ENCODE data around the gene SHROOM3. TPM values are rescaled to one million over a fixed set of nuclear protein-coding genes. Genes with fewer than 3 reads are reported as not detected.

Gene SHROOM3
- total RNA-seq, 2 donors from 2014 or later: 18.1 to 21.8 TPM

DNA sequence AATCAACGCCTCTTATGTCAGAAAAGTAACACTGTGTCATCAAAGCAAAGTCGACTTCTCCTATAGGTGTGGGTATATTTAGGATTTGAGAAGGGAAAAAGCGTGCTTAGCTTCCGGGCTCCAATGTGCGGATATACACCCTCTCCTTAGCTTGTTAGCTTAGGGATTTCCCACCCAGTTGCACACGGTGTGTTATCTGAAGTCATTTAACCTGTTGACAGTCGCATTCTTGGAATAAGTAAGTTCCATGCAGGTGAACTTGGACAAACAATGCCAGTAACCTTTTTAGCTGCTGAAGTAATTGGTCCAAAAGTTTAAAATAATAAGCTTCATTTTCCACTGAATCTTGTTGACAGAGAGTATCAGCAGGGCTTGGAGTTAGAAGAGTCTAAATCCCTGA, 113.7 kb downstream of the SHROOM3 start:
- H3K27me3 ChIP-seq (ENCODE audit: control insufficient read depth, insufficient read depth, low read length, poor library complexity, severe bottlenecking): no peaks in the 10 kb centered on the region
- Mint-ChIP-seq H3K36me3 (ENCODE audit: low read depth) (no peaks in the 10 kb centered on the region), H3K9me3 (no peaks in the 10 kb centered on the region), H3K4me3 (no peak overlapping the region), H3K27me3 (ENCODE audit: insufficient read depth) (no peaks in the 10 kb centered on the region), H3K4me1 (peaks cover 25% of the 10 kb centered on the region), H3K27ac (no peak overlapping the region)
- TF ChIP-seq, protein P1, sequence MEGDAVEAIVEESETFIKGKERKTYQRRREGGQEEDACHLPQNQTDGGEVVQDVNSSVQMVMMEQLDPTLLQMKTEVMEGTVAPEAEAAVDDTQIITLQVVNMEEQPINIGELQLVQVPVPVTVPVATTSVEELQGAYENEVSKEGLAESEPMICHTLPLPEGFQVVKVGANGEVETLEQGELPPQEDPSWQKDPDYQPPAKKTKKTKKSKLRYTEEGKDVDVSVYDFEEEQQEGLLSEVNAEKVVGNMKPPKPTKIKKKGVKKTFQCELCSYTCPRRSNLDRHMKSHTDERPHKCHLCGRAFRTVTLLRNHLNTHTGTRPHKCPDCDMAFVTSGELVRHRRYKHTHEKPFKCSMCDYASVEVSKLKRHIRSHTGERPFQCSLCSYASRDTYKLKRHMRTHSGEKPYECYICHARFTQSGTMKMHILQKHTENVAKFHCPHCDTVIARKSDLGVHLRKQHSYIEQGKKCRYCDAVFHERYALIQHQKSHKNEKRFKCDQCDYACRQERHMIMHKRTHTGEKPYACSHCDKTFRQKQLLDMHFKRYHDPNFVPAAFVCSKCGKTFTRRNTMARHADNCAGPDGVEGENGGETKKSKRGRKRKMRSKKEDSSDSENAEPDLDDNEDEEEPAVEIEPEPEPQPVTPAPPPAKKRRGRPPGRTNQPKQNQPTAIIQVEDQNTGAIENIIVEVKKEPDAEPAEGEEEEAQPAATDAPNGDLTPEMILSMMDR (conservative IDR thresholded peaks at IDR 0.05): no peak
- H3K4me1 ChIP-seq (ENCODE audit: control insufficient read depth, insufficient read depth, low read length): no peaks in the 10 kb centered on the region
- H3K36me3 ChIP-seq (ENCODE audit: control insufficient read depth, insufficient read depth, low read length): no peaks in the 10 kb centered on the region
- H3K27ac ChIP-seq (ENCODE audit: low read depth, low read length): no peak overlapping the region
- H3K9me3 ChIP-seq (ENCODE audit: control insufficient read depth, low read length): no peaks in the 10 kb centered on the region
- DNase-seq: no peak
- 79 to 90% methylated on average over 6 to 7 of the region's 7 CpGs for whole genome bisulfite sequencing, 2 experiments (ENCODE audit: insufficient coverage in 1 of 2, insufficient read length in 1 of 2)
- H3K4me3 ChIP-seq (ENCODE audit: low read length): no peak overlapping the region
- H3K9ac ChIP-seq (ENCODE audit: extremely low read depth, low read length, poor library complexity, severe bottlenecking): no peak overlapping the region

DNA sequence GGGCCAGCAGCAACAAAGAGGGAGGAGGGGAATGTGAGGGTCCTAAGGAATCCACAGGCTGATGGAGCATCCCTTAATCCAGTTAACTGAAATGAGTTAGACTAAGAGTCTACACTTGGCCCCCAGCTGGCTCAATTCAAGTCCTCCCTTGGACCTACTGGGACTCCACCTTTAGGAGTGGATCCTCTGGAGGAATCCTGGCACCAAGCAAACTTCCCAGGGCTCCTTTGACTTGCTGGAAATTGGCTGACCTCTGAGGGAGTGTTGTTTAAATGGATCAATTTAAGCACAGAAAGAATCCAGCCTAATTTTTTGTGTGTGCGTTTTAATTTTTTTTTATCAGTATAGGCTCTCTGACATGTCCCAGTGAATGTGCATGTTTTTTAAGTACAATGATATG, 114.7 kb downstream of the SHROOM3 start:
- Mint-ChIP-seq H3K4me1 (peaks cover 25% of the 10 kb centered on the region), H3K9me3 (peaks cover 4% of the 10 kb centered on the region)

DNA sequence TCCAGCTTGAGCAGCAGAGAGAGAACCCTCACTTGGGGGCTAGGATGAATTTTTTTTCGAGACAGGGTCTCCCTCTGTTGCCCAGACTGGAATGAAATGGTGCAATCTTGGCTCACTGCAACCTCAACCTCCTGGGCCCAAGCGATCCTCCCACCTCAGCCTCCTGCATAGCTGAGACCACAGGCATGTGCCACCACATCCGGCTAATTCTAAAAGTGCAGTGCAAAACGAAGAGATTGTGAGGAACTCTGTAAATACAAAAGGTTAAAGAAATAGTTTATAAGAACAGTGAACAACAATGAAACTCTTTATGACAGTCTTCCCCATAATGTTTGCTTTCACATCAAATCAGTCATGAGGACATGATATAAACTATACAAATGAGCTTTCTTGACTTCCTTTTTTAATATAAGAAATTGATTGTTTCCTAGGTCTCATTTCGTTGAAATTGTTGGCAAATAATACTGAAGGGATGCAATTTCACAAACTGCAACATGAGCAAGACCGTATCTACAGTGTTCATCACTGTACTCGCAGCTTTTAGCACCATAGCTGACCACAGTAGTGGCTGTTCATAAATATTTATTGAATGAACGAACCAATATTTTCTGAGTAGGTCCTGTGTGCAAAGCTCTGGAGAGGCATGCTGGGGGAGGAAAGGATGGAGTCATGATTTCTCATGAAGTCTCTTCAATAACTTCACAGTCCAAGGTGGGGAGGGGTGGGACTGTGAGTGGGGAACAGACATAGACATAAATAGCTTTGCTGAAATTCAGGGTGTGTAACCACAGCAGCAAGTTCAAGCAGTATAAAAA, 116.1 kb downstream of the SHROOM3 start:
- Mint-ChIP-seq H3K4me1 (peaks cover 17% of the 10 kb centered on the region), H3K27me3 (ENCODE audit: insufficient read depth) (no peaks in the 10 kb centered on the region), H3K9me3 (peaks cover 9% of the 10 kb centered on the region), H3K4me3 (no peak overlapping the region), H3K27ac (no peak overlapping the region), H3K36me3 (ENCODE audit: low read depth) (no peaks in the 10 kb centered on the region)
- TF ChIP-seq, protein P1 (conservative IDR thresholded peaks at IDR 0.05): no peak
- DNase-seq: no peak
- 83 to 87% methylated on average over 6 to 8 of the region's 8 CpGs for WGBS, 2 experiments (ENCODE audit: insufficient coverage in 1 of 2, insufficient read length in 1 of 2)
- Histone ChIP-seq H3K27ac (ENCODE audit: low read depth, low read length) (no peak overlapping the region), H3K4me3 (ENCODE audit: low read length) (no peak overlapping the region), H3K27me3 (ENCODE audit: control insufficient read depth, insufficient read depth, low read length, poor library complexity, severe bottlenecking) (no peaks in the 10 kb centered on the region), H3K36me3 (ENCODE audit: control insufficient read depth, insufficient read depth, low read length) (no peaks in the 10 kb centered on the region), H3K9me3 (ENCODE audit: control insufficient read depth, low read length) (no peaks in the 10 kb centered on the region), H3K4me1 (ENCODE audit: control insufficient read depth, insufficient read depth, low read length) (no peaks in the 10 kb centered on the region), H3K9ac (ENCODE audit: extremely low read depth, low read length, poor library complexity, severe bottlenecking) (no peak overlapping the region)

More for the DNA sequence above, 114.7 kb downstream of the SHROOM3 start:
- no peak overlapping the region for H3K9ac ChIP-seq (ENCODE audit: extremely low read depth, low read length, poor library complexity, severe bottlenecking)
- H3K36me3 ChIP-seq (ENCODE audit: control insufficient read depth, insufficient read depth, low read length): no peaks in the 10 kb centered on the region
- Mint-ChIP-seq H3K27me3 (ENCODE audit: insufficient read depth) (no peaks in the 10 kb centered on the region), H3K4me3 (no peak overlapping the region), H3K36me3 (ENCODE audit: low read depth) (no peaks in the 10 kb centered on the region), H3K27ac (no peak overlapping the region)
- TF ChIP-seq, protein P1 (conservative IDR thresholded peaks at IDR 0.05): no peak
- H3K4me1 ChIP-seq (ENCODE audit: control insufficient read depth, insufficient read depth, low read length): no peaks in the 10 kb centered on the region
- no peak overlapping the region for H3K4me3 ChIP-seq (ENCODE audit: low read length)
- 86% methylated on average over 1 of the region's 1 CpG; no CpG with 5 or more reads in 1 of the 2 experiments for WGBS, 2 experiments (ENCODE audit: insufficient coverage in 1 of 2, insufficient read length in 1 of 2)
- no peaks in the 10 kb centered on the region for H3K9me3 ChIP-seq (ENCODE audit: control insufficient read depth, low read length)
- DNase-seq: no peak
- H3K27me3 ChIP-seq (ENCODE audit: control insufficient read depth, insufficient read depth, low read length, poor library complexity, severe bottlenecking): no peaks in the 10 kb centered on the region
- no peak overlapping the region for H3K27ac ChIP-seq (ENCODE audit: low read depth, low read length)

Measured in endodermal cell (in vitro differentiated cells).